Activated CD8-positive, alpha-beta T cell treated with anti-CD3 and anti-CD28 coated beads for 36 hours (primary cell): ENCODE measurements around the gene PTPN1. TPM values are rescaled to one million over a fixed set of nuclear protein-coding genes. Genes with fewer than 3 reads are reported as not detected.
"Not testable (repeated sequence)": the region's sequence is repeated elsewhere in the genome, so short reads cannot be mapped to it uniquely, and the experiment has no call there.

Experiments
- ATAC-seq: fragments of 200-7000 bp; cut with Tn5 transposase; one replicate; pipeline ENCODE4 v1.10.0; 2021; ENCODE audit warnings: mild to moderate bottlenecking, moderate library complexity
- CTCF ChIA-PET: fragments of 350-600 bp; sonication (Branson Sonifier 250); formaldehyde crosslinking; loops from one replicate; lab custom pipeline; 2021; ENCODE audit warnings: antibody characterized with exemption; lab: Charles Lee
- POLR2A ChIA-PET: fragments of 350-600 bp; sonication (Branson Sonifier 250); formaldehyde crosslinking; loops from one replicate; lab custom pipeline; 2021; ENCODE audit warnings: antibody characterized with exemption; lab: Charles Lee
- DNase-seq: peaks from one replicate; pipeline ENCODE4 v3.0.0-alpha.2; 2020
- H3K27ac Mint-ChIP-seq: one replicate; pipeline ENCODE4 v1.8.0; 2021; ENCODE audit warnings: mild to moderate bottlenecking, mixed read lengths
- H3K27me3 Mint-ChIP-seq: one replicate; pipeline ENCODE4 v1.8.0; 2021; ENCODE audit warnings: mixed read lengths
- H3K36me3 Mint-ChIP-seq: one replicate; pipeline ENCODE4 v1.8.0; 2021; ENCODE audit warnings: low read depth, mixed read lengths
- H3K4me1 Mint-ChIP-seq: one replicate; pipeline ENCODE4 v1.8.0; 2021; ENCODE audit warnings: low read depth, mixed read lengths
- H3K4me3 Mint-ChIP-seq: one replicate; pipeline ENCODE4 v1.8.0; 2021; ENCODE audit warnings: mild to moderate bottlenecking, moderate library complexity, mixed read lengths
- H3K9me3 Mint-ChIP-seq: one replicate; pipeline ENCODE4 v1.8.0; 2021; ENCODE audit warnings: mixed read lengths
- CTCF ChIP-seq: fragments of 200-600 bp; IDR thresholded peaks from one replicate; pipeline ENCODE4 v1.8.0; 2022; ENCODE audit warnings: antibody characterized with exemption, mild to moderate bottlenecking
- intact Hi-C: fragments of 100-400 bp; cut with micrococcal nuclease; formaldehyde crosslinking; loops from one replicate; pipeline ENCODE4 v1.10.0; 2022
- total RNA-seq, 2 experiments: library from RNA; stranded (reverse); gene quantifications; one replicate each; pipeline ENCODE4 v1.2.3, GENCODE V29; 2021

Gene PTPN1
- total RNA-seq, 2 experiments from 2014 or later, result 65.1 to 66.6 TPM

- no peaks in the 10 kb centered on the region for H3K27me3 Mint-ChIP-seq
- intact Hi-C loops, result no loop called here
- peaks cover 62% of the 10 kb centered on the region for H3K36me3 Mint-ChIP-seq
- H3K4me1 Mint-ChIP-seq, result peaks cover 78% of the 10 kb centered on the region
- DNase-seq, result no peak
- POLR2A ChIA-PET, result interaction anchor here (0.6 to 3.0 kb wide), 3 partner anchors 9 to 51 kb away, joined by 3 to 9 read pairs (median 3); no protein-coding TSS in a partner anchor
- H3K27ac Mint-ChIP-seq, result peak overlapping the region; percentile 45
- ATAC-seq, result no peak
- CTCF ChIA-PET, result interaction anchor here (0.7 to 1.2 kb wide), 2 partner anchors 61 to 98 kb away, joined by 3 read pairs; no protein-coding TSS in a partner anchor
- TF ChIP-seq CTCF, result no peak
- H3K9me3 Mint-ChIP-seq, result no peaks in the 10 kb centered on the region
- H3K4me3 Mint-ChIP-seq, result no peak overlapping the region
These were observed 55.7 kb downstream of the PTPN1 start for GRCh38 chr20:50565871-50566270.

DNA sequence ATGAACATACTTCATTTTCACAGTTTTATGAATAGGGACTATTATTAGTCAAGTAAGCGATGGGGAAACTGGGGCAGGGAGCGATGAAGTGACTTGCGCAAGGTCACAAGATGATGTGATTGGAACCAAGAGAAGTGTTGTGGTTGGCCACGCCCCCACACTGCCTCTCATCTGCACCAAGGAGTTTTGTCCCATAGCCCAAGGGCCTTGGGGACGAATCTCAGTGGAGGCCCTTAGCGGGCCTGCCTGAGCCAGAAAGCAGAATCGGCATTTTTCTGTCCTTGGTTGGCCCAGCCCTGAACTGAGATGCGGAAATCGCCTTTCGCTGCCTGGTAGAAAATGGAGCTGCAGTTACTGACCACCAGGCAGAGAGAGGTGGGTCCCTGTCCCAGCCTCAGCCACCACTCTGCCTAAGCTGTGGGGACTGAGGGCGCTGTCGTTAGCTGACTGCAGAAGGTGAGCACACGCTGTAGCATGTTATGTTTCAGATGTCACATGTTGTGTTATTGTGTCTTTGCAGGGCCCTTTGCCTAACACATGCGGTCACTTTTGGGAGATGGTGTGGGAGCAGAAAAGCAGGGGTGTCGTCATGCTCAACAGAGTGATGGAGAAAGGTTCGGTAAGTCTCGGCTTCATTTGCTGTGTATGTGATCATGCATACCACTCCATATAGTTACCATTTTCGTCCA is 57.8 kb downstream of the PTPN1 start:
- CTCF ChIA-PET, result interaction anchor here (1.2 to 2.0 kb wide), 4 partner anchors 11 to 64 kb away, joined by 3 to 6 read pairs (median 3); no protein-coding TSS in a partner anchor
- Mint-ChIP-seq H3K9me3 (no peaks in the 10 kb centered on the region), H3K27me3 (no peaks in the 10 kb centered on the region), H3K36me3 (peaks cover 45% of the 10 kb centered on the region), H3K4me3 (no peak overlapping the region), H3K27ac (peak overlapping the region; percentile 53), H3K4me1 (peaks cover 73% of the 10 kb centered on the region)
- intact Hi-C loops, result no loop called here
- no peak for TF ChIP-seq CTCF
- ATAC-seq (no peak), DNase-seq (no peak)
- POLR2A ChIA-PET, result interaction anchor here (0.9 to 1.3 kb wide), 2 partner anchors 52 to 55 kb away, joined by 3 to 4 read pairs; no protein-coding TSS in a partner anchor

DNA sequence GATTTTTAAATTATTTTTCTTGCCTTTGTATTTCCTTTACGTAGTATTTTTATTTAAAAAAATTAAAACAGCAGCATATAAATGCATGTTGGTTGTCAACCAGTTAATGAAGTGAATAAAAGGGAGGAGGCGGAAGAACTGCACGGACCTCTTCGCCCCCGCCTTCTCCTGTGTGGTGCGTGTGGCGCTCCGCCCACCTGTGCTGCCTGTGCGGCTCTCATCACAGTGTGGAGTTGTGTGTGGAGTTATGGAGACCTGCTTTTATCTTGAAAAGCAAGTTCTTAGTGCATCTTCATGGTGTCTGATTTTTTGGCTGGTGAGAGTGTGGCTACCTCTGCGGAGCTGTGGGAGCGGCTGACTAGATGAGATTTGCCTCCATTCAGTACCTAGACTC is 58.4 kb downstream of the PTPN1 start:
- no peak for TF ChIP-seq CTCF
- Mint-ChIP-seq H3K4me1 (peaks cover 73% of the 10 kb centered on the region), H3K27ac (no peak overlapping the region), H3K27me3 (no peaks in the 10 kb centered on the region), H3K9me3 (no peaks in the 10 kb centered on the region), H3K4me3 (no peak overlapping the region), H3K36me3 (peaks cover 42% of the 10 kb centered on the region)
- POLR2A ChIA-PET, result interaction anchor here (0.9 to 1.3 kb wide), 2 partner anchors 52 to 55 kb away, joined by 3 to 4 read pairs; no protein-coding TSS in a partner anchor
- CTCF ChIA-PET, result interaction anchor here (1.2 to 2.0 kb wide), 5 partner anchors 11 to 64 kb away, joined by 3 to 6 read pairs (median 3); no protein-coding TSS in a partner anchor
- intact Hi-C loops, result no loop called here
- DNase-seq (no peak), ATAC-seq (no peak)

- H3K4me3 Mint-ChIP-seq, ATAC-seq, H3K27me3 Mint-ChIP-seq, intact Hi-C loops, DNase-seq, H3K9me3 Mint-ChIP-seq: not testable (repeated sequence)
- H3K27ac Mint-ChIP-seq, result peak overlapping the region; percentile 78
- peaks cover 43% of the 10 kb centered on the region for H3K36me3 Mint-ChIP-seq
- peaks cover 65% of the 10 kb centered on the region for H3K4me1 Mint-ChIP-seq
- CTCF ChIA-PET, result interaction anchor here (1.2 to 2.2 kb wide), 9 partner anchors 19 to 90 kb away, joined by 3 to 13 read pairs (median 5); no protein-coding TSS in a partner anchor
- POLR2A ChIA-PET, result interaction anchor here (0.9 to 1.3 kb wide), 2 partner anchors 16 to 53 kb away, joined by 3 read pairs; no protein-coding TSS in a partner anchor
These were observed 59.3 kb downstream of the PTPN1 start for GRCh38 chr20:50569487-50569863.

DNA sequence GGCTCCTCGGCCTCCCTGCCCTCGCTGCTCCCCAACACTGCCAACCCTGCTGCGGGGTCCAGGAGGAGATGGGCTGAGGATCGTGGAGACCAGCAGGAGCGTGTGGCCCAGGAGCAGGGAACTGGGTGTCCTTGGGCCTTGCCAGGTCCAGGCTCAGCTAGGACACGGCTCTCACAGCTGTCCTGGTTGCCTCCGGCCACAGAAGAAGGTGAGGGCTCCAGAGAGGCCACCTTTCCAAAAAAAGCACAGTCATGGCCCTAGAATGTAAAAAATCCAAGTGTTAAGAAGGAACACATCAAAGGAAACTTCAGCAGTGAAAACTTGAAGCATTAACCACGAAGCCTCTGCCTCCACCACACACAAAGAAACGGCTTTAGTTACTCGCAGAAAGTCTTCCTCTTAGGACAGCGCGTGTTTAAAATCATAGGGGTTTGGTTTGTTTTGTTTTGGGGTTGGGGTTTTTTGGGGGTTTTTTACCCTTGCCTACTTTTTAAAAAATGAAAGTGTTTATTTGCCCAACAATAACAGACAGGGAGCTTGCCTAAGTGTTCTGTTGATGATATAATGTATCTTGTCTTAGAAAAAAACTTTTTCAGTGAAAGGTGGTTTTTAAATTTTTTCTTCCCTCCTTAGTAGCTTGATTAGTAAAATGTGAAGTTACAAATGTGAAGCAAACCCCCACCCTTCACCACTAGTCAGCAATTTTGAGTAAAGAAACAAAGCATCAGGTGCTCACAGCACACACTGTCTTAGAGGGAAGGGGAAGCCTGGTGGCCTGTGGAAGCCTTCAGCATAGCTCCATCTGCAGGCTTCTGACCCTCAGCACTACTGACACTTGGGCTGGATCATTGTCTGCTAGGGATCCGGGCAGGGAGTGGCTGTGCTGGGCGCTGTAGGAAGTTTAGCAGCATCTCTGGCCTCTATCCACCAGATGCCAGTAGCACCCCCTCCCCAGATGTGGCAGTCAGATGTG is 60.0 kb downstream of the PTPN1 start:
- ChIA-PET CTCF (interaction anchor here (0.6 to 2.2 kb wide), 23 partner anchors 9 to 105 kb away, joined by 3 to 22 read pairs (median 5); partner anchors contain the start of gene PTPN1), POLR2A (interaction anchor here (0.6 to 1.0 kb wide), 7 partner anchors 10 to 382 kb away, joined by 3 to 5 read pairs (median 3); no protein-coding TSS in a partner anchor)
- Mint-ChIP-seq H3K9me3 (no peaks in the 10 kb centered on the region), H3K27me3 (no peaks in the 10 kb centered on the region), H3K36me3 (peaks cover 43% of the 10 kb centered on the region), H3K4me3 (no peak overlapping the region), H3K4me1 (peaks cover 58% of the 10 kb centered on the region), H3K27ac (peak overlapping the region; percentile 78)
- DNase-seq (peak; percentile 71), ATAC-seq (peak; percentile 93)
- intact Hi-C loops, result loop anchor here (5.0 to 10.0 kb wide), 2 partner anchors 78 to 385 kb away; no protein-coding TSS in a partner anchor
- TF ChIP-seq CTCF, result peak; percentile 46
